Kidney epithelial cell (primary cell): ENCODE results near the gene TBC1D10A. TPM values are rescaled to one million over a fixed set of nuclear protein-coding genes. Genes with fewer than 3 reads are reported as not detected.
A peak's percentile ranks its signal among the peaks of the same experiment; 100 is the strongest.

Experiments
- DNase-seq: peaks from one replicate; pipeline ENCODE4 v3.0.0-alpha.2; 2010; ENCODE audit warnings: low read depth
- H3K27me3 ChIP-seq: 2 replicates; pipeline ENCODE4 v1.6.0; 2011; ENCODE audit warnings: low read length; ENCODE audit not compliant: control insufficient read depth, insufficient read depth
- H3K36me3 ChIP-seq: 2 replicates; pipeline ENCODE4 v1.5.1; 2011; ENCODE audit warnings: low read length; ENCODE audit not compliant: control insufficient read depth, insufficient read depth
- H3K4me3 ChIP-seq: 2 replicates; pipeline ENCODE4 v1.5.1; 2011; ENCODE audit warnings: low read depth, mild to moderate bottlenecking, control low read depth, low read length
- CTCF ChIP-seq: IDR thresholded peaks from 2 replicates; pipeline ENCODE4 v1.5.1; 2011; ENCODE audit warnings: mild to moderate bottlenecking, moderate library complexity, low read length, control low read depth, inconsistent platforms; ENCODE audit not compliant: insufficient read depth, poor library complexity, severe bottlenecking
- total RNA-seq: library from RNA; depleted of rRNA; stranded (reverse); fragments of >200 nt; gene quantifications from 2 replicates; pipeline ENCODE4 v1.2.3, GENCODE V29; 2015

The TBC1D10A gene
- total RNA-seq, 1 donor from 2014 or later, result 23.9 TPM

- no peak for DNase-seq
- Histone ChIP-seq H3K27me3 (no peaks in the 10 kb centered on the region), H3K4me3 (peak overlapping the region; percentile 4), H3K36me3 (peaks cover 7% of the 10 kb centered on the region)
- no peak for TF ChIP-seq CTCF
These were observed 78.3 kb downstream of the TBC1D10A start for GRCh38 chr22:30248484-30248883.

GRCh38 chr22:30247974-30248373 is 78.8 kb downstream of the TBC1D10A start:
- H3K27me3 ChIP-seq, result no peaks in the 10 kb centered on the region
- TF ChIP-seq CTCF, result no peak
- peak overlapping the region; percentile 2 for H3K4me3 ChIP-seq
- no peak for DNase-seq
- H3K36me3 ChIP-seq, result peaks cover 8% of the 10 kb centered on the region

GRCh38 chr22:30247561-30247960 is 79.2 kb downstream of the TBC1D10A start:
- no peak overlapping the region for H3K4me3 ChIP-seq
- H3K27me3 ChIP-seq, result no peaks in the 10 kb centered on the region
- peaks cover 5% of the 10 kb centered on the region for H3K36me3 ChIP-seq
- TF ChIP-seq CTCF, result no peak
- no peak for DNase-seq

- peaks cover 5% of the 10 kb centered on the region for H3K36me3 ChIP-seq
- TF ChIP-seq CTCF, result peak; percentile 13
- peak overlapping the region; percentile 41 for H3K4me3 ChIP-seq
- DNase-seq, result no peak
- H3K27me3 ChIP-seq, result no peaks in the 10 kb centered on the region
These were observed 79.8 kb downstream of the TBC1D10A start for GRCh38 chr22:30246814-30247376.

GRCh38 chr22:30245985-30246813 is 80.5 kb downstream of the TBC1D10A start, which contains the start of gene LIF:
Gene LIF, minus strand, starts transcription at chr22:30246759. Its CDS starts 64 bp downstream, at chr22:30246695.
- DNase-seq, result no peak
- TF ChIP-seq CTCF, result no peak
- peaks cover 6% of the 10 kb centered on the region for H3K36me3 ChIP-seq
- no peaks in the 10 kb centered on the region for H3K27me3 ChIP-seq
- peak within 1 kb of the TSS; percentile 41 for H3K4me3 ChIP-seq
